ENCODE results near the gene GPR176.
"Not testable (repeated sequence)": the region's sequence is repeated elsewhere in the genome, so short reads cannot be mapped to it uniquely, and the experiment has no call there.

GPR176 gene

DNA sequence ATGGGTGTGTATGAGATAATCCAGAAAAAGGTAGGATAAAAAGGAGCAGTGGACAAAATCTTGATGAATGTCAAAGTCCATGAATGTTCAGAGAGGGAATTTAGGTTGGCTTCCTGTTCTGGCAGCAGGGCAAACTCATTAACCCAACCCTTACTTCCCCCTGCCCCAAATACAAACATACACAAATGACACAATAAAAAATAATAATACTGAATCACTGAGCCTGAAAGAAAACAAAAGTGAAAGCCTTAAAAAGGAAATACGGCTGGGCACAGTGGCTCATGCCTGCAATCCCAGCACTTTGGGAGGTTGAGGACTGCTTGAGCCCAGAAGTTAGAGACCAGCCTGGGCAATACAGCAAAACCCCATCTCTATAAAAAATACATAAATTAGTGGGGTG lies 62.9 kb downstream of the GPR176 start:
- DNase-seq (ENCODE audit: low read depth, low spot score), result no peak

DNA sequence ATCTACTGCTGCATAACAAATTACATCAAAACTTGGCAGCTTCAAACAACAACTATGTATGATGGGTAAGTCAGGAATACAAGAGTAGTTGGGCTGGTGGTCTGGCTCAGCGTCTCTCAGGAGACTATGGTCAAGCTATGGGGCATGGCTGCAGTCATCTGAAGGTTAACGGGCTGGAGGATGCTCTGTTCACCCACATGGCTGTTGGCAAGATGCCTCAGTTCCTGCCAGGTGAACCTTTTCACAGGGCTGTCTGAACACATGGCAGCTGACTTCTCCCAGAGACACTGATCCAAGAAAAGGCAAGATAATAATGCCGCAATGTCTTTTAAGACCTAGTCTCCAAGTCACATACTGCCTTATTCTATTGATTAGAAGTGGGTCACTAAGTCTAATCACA lies 63.7 kb downstream of the GPR176 start:
- no peak for DNase-seq (ENCODE audit: low read depth, low spot score)

DNA sequence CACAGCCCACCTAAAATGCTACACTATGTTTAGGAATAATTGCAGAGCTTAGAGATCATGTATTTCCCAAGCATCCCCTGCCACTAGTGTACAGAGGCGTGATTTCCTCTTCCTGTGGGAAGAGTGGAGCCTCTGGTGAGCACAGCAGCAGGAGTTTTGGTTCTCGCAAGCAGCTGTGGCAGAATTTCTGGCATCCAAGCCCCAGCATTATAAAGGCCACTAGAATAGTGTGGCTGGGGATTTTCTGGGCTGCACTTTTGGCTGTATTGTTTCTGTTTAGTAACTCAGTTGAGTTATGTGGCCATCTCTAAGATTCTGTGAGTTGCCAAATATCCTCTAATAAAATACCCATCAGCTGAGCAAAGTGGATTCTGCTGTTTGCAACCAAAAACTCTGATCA lies 64.7 kb downstream of the GPR176 start:
- DNase-seq (ENCODE audit: low read depth, low spot score), result no peak

DNA sequence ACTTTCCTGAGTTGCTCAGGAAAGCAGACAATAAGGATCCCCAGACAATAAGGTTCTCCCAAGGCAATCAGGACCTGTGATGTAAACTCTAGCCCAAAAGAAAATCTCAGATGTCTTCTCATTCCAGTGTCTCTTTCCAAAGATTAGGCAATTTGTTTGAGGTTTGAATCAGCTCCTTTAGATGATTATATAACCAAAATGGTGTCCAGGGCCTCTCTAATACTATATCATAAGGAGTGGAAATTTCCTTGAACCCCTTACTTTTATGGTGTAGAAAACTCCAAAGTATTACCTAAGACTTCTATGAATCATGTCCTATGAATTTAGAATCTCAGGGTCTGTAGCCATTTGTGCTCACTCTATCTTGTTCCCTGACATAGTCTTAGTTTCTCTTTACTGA lies 65.9 kb downstream of the GPR176 start:
- no peak for DNase-seq (ENCODE audit: low read depth, low spot score)

DNA sequence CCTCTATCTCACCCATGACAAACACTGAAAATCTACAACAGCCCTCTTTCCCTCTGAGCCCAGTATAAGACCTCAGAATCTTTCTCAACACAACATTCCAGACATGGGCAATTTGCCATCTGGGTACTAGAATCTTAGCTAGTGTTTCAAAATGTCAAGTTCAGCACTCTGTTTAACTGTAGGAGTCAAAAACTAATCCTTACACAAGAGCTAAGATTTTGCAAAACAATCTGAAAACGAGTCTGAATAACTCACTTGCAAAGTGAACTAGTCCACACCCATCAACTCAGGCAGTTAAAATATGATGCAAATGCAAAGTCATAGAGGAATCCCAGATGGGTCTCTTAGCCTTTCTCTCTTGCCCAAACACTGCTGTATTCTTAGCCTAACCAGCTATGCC lies 67.8 kb downstream of the GPR176 start:
- DNase-seq (ENCODE audit: low read depth, low spot score), result no peak

DNA sequence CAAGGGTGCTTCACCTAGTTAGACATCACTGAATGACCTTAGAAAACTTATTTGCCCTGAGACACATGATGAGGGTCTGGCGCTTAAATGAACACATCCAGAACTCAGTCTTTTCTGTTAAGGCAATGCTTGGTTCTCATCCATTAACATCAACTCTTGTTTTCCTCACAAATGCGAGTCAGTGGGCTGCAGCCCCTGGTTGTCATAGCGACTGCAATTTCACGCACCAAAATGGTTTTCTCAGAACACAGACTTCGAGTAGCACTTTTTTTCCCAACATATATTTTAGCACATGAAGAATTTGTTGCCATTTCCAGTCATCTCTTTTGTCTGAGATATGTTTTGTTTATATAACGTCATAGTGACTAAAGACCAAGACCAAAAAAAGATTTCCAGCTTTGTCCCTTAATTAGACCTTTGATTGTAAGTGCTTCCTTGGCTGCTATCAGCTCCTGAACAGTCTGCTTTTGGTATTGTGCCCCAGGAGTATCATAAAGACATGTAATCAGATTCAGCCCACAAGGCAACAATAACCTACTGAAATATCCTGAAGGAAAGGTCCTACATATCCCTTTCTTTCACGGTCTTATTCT lies 68.5 kb downstream of the GPR176 start:
- DNase-seq (ENCODE audit: low read depth, low spot score), result no peak

DNA sequence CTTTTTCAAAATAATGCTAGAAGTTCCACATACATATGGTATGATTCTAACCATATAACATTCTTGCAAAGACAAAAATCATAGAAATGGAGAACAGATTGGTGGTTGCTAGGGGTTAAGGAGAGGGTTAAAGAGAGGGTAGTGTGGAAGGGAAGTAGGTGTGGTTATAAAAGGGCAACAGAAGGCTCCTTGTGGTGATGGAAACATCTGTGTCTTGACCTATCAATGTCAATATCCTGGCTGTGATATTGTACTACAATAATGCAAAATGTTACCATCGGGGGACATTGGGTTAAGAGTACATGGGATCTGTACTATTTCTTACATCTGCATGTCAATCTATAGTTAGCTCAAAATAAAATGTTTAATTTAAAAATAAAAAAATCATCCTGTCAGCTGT lies 69.6 kb downstream of the GPR176 start:
- DNase-seq (ENCODE audit: low read depth, low spot score), result no peak

DNA sequence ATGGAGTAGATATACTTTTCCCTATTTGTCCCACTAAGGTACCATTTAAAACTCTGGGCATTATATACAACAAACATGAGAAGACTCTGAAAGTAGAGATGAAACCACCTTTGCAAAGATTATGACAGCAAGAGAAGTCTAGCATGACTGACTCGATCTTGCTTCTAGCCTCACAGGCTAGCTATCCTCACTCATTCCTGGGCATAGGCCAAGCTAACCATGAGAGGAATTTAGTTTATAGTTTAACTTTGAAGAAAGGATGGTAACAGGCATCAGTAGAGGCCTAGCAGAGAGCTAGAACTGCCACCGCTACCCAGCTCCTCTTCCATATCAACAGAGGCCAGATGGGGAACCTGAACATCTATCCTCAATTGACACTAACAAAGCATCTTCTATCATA lies 74.0 kb downstream of the GPR176 start:
- DNase-seq (ENCODE audit: low read depth, low spot score), result no peak

DNA sequence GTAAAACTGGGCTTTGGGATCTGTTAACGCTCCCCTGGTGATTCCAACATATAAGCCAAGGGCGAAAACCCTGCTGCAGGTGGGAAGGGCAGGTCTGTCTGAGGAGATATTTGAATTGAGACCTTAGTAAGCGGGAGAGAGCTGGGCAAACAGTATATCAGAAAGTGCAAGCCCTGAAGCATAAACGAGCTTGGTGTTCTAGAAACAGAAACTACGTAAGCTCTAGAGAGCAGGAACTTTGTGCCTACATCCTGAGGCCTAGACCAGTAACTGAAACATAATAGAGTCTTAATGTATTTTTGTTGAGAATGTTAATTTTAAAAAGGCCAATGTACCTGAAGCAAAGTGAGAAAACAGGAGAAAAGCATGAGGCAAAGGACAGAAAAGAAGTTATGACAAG lies 74.5 kb downstream of the GPR176 start:
- DNase-seq (ENCODE audit: low read depth, low spot score), result no peak

DNA sequence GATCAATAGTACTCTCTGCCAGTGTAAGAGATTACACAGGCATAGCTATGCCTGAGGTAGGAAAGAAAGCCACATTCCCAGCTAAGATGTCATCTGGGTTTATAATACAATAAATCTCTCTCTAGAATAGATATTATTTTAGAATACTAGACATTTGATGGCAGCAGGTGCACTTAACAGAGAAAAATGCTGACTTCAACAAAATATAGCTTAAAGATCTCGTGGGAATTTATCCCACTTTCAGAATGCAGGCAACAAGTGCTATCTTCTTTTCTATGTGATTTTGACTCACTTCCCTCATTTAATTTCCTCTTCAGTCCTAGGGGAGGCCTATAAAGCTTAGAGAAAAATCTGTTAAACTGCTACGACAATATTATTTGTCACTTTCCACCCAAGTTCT lies 76.5 kb downstream of the GPR176 start:
- no peak for DNase-seq (ENCODE audit: low read depth, low spot score)

DNA sequence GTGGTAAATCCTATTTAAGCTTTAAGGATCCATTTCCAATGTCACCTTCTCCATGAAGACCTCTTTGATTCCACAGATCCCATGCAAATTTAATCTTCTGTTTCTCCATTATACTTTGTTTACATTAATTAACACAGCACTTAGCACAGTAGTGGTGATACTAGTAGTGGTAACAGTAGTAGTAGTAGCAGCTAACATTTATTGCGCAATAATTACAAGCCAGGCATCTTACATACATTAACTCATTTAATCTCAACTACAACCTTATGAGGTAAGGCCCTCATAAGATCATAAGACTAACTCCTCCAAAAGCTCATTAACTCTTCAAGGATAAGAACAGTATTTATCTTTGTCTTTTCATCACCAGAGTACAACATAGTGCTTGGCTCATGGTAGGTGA lies 82.6 kb downstream of the GPR176 start:
- no peak for DNase-seq (ENCODE audit: low read depth, low spot score)

DNA sequence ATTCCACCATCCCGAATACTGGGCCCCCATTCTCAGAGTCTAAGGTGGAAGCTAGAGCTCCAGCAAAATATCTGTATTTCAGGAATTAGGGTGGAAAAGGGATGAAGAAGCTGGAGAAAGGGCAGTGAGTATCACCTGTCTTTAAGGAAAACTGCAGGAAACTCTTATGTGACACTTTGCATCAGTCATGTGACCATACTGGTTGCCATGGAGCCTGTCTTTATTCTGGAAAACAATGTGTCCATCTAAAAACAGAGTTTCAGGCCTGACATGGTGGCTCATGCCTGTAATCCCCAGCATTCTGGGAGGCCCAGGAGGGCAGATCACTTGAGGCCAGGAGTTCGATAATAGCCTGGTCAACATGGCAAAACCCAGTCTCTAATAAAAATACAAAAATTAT lies 84.5 kb downstream of the GPR176 start:
- DNase-seq (ENCODE audit: low read depth, low spot score), result no peak

DNA sequence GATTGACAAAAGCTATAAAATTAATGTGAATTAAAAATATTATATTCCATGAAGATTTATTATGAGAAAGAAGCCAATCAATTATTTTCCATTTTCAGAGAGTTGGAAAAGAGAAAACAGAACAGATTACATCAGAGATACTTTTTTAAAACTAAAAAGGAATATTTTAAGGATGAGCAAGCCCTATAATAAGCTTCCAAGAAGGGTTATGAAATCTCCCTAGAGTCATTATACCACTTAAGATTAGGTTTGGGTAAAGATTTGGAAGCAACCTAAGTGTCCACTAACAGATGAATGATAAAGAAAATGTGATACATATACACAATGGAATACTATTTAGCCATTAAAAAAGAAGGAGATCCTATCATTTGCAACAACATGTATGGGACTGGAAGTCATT lies 85.8 kb downstream of the GPR176 start:
- DNase-seq (ENCODE audit: low read depth, low spot score), result no peak

DNA sequence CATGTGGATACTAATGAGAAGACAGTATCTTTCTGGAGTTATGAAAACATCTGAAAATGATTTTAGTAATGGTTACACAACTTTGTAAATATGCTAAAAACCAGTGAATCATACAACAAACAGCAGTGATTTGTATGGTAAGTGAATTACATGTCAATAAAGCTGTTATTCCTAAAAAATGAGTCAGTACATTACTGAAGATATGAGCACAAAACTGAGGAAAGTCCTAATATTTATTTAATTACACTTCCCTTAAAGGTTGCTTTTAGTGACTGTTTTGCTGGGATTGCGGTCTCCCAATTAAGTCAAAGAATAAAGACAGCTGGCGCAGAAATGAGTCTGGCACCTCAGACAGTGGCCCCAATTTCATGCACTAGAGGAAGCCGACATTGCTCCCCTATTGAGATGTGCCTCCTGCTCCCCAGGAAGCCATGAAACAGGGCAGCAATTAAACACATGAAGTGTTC lies 86.5 kb downstream of the GPR176 start:
- DNase-seq (ENCODE audit: low read depth, low spot score), result no peak

DNA sequence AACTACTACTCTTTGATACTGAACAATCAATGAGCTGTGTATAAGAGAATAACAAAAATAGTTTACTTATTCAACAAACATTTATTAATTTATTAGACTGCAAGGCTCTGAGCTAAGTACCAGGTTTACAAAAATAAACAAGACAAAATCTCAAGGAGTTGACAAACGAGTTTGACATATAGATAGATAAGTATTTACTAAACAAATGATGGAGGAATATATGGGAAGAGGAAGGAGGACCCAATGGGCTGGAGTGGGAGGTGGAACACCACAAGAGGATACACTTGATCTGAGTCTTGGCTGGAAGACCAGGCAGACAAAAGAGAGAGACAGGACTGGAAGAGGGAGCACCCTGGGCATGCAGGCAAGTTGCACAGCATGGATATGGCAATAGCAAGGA lies 89.9 kb downstream of the GPR176 start:
- DNase-seq (ENCODE audit: low read depth, low spot score), result no peak

DNA sequence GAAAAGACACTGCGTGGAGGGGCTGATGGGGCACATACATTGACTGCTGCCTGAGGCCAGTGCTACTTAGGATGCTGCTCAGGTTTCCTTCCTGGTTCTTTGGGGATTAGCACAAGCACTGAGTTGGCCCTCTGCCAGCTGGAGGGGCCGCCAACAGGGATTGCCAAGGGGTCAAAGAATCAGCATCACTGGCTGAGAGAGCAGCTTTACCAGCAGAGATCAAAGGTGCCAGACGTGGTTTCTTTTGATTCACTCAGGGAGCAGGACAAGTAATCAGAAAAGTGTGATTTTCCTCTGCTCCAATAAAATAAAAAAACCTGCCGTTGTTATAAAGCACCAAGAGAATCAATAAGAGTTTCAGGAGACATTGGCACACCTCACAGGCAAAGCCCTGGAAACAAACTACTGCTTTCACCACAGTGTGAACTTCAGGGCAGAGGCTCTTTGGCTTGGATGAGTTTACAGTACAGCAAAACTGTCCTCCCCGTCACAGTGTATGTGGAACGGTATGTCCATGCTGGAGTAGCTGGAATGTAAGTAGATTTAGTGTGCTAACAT lies 91.6 kb downstream of the GPR176 start:
- DNase-seq (ENCODE audit: low read depth, low spot score), result no peak

DNA sequence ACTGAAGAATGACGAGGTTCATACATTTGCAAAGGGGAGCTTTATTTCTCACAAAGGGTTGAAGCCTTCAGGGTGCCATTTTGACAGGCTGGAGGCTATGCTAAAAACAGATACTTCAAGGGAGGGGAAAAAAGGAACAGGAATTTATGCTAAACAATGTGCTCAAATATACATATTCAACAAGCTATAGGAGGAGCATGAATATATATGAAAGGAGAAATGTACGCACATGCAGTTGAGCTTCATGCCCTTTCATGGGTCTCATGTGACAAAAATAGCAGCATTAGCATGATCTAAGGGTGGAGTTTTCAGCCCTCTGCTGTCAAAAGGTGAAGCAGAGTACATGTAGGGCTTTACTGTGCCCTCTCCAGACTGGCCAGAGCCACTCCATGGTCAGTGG lies 93.1 kb downstream of the GPR176 start:
- no peak for DNase-seq (ENCODE audit: low read depth, low spot score)

DNA sequence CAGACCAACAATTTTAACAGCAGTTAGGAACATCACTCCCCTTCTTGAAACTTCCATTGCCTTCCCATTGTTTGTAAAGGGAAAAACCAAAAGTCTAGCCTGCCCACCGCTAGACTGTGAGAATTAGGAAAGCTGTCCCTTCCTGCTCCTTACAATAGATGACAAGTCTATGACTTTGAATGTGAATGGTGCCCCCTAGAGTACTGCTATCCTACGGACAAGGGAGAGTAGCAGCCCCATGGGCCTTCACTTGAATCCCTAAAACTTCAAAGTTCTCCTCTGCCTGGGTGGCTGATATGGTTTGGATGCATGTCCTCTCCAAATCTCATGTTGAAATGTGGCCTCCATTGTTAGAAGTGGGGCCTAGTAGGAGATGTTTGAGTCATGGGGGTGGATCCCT lies 96.4 kb downstream of the GPR176 start:
- no peak for DNase-seq (ENCODE audit: low read depth, low spot score)

DNA sequence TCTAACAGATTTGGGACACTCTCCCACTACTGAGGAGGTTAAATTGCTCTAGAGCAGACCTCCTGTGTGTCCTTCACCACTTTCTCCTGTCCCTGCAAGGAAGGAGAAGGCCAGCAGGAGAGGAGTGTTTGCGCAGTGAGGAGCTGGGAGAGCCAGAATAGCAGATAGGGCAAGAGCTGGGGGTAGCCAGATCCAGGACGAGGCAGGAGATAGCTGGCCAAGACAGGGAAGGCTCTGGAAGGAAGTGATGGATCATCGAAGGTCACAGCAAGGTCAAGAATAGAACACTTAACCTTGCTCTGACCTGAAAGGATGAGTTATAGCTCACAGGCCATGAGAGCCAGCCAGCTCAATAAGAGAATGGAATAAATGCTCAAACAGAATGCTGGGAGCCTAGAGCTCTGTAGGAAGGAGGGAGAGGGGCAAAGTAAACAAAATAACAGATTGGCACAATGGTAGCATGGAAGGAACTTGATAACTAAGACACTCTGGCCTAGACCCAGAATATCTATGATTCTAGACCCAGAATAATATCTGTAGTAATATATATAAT lies 99.9 kb downstream of the GPR176 start:
- DNase-seq (ENCODE audit: low read depth, low spot score), result no peak

DNA sequence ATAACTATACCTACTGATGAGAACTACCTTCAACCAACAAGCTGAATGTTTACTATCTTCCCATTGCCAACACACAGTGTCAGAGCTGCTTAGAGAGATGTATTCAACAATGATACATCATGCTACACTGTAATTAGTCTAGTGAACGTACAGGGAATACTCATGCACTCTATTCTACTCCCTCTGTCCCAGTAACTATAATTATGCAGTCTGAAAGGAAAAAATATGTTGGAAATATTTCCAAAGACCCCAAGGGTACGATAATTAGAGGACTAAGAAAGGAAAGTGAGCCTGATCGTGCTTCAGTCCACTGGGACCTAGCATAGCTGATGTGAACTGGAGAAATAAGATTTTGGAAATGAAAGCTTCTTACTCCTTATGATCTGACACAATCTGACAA lies 100.5 kb downstream of the GPR176 start:
- no peak for DNase-seq (ENCODE audit: low read depth, low spot score)

DNA sequence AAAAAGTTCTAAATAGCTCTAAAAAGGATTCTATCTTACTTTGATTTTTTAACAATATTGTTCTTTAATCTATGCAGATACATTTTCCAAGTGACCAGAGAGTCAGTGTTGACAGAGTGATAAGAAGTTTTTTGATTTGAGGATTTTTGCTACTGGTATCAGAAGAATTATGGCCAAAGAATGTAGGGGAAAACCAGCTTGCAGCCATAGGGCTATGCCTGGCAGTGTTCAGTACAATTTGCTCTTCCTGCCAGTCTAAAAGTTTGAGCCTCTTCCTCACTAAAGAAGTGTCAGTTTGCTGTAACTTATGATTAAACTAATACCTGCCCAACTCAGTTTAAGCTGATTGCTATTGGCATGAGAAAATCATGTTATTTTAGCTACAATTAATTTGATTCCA lies 102.2 kb downstream of the GPR176 start:
- DNase-seq (ENCODE audit: low read depth, low spot score), result no peak

DNA sequence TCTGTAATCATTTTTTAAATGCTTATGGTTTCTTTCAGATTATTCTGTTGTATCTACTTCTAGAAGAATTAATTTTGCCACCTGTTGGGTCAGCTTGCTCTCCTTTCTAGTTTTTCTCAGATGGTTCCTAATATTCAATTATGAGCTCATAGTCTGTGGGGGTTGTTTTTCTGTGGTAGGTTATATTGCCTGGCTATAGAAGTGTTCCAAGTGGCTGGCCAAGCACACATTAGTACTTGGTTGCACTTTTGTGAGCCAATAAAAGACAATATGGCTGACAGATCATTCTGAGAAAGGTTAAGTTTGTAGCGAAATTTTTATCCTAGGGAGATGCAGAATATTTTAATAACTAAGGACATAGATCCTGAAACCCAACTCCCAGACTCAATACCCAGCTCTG lies 105.6 kb downstream of the GPR176 start:
- DNase-seq (ENCODE audit: low read depth, low spot score), result no peak

DNA sequence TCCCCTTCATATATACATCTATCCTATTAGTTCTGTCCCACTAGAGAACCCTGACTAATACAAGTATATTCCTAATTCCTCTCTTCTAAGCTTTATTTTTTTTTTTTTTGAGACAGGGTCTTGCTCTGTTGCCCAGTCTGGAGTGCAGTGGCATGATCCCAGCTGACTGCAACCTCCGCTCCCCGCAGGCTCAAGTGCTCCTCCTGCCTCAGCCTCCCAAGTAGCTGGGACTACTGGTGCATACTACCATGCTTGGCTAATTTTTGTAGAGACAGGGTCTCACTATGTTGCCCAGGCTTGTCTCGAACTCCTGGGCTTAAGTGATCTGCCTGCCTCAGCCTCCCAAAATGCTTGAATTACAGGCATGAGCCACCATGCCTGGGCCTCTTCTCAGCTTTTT lies 107.4 kb downstream of the GPR176 start:
- DNase-seq (ENCODE audit: low read depth, low spot score), result not testable (repeated sequence)

DNA sequence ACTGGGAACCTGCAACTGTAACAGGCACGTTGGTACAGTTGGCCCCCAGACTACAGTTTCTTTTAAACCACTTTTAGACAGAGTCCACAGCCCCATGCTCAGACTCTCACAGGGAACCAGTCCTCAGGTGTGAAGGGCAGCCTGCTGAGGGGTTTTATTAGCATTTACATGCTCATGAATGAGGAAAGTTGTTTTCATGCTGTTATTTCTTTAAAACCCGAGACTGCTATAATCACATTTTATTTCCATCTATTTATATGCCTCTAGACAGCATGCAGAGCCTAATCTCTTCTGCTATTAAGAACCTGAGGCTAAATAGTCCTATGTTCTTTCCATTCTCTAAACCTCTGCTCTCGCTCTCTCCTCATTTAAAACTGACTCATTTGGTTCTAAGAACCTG lies 111.2 kb downstream of the GPR176 start:
- DNase-seq (ENCODE audit: low read depth, low spot score), result no peak
